ENCODE data around the gene NYAP1.

DNA sequence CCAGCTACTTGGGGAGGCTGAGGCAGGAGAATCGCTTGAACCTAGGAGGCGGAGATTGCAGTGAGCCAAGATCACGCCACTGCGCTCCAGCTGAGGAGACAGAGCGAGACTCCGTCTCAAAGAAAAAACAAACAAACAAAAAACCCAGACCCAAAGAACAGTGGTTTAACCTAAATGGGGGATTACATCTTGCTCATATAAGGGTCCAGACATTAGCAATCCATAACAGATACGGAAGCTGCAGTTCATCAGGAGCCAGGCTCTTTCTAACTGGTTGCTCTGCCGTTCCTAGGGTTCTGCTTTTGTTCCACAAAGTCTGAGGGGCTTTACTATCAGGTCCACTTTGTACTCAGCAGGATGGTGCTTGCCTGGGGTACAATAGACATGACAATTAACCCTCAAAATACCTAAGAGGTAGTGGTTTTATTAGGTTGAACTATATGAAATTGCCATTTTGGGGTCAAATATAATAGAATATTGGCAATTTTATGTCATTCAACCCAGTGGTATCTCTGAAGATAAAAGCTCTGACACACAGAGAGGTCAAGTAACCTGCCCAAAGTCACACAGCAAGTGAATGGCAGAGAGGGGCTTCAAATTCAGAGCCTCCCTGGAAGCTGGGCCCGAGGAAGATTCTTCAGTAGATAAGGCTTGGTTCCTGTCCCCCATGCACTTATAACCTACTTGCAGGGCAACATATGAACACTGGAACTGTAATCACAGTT, 21.3 kb downstream of the NYAP1 start:
- TF ChIP-seq POLR2A (IDR thresholded peaks at IDR 0.05): no peak
- TF ChIP-seq, protein P1, sequence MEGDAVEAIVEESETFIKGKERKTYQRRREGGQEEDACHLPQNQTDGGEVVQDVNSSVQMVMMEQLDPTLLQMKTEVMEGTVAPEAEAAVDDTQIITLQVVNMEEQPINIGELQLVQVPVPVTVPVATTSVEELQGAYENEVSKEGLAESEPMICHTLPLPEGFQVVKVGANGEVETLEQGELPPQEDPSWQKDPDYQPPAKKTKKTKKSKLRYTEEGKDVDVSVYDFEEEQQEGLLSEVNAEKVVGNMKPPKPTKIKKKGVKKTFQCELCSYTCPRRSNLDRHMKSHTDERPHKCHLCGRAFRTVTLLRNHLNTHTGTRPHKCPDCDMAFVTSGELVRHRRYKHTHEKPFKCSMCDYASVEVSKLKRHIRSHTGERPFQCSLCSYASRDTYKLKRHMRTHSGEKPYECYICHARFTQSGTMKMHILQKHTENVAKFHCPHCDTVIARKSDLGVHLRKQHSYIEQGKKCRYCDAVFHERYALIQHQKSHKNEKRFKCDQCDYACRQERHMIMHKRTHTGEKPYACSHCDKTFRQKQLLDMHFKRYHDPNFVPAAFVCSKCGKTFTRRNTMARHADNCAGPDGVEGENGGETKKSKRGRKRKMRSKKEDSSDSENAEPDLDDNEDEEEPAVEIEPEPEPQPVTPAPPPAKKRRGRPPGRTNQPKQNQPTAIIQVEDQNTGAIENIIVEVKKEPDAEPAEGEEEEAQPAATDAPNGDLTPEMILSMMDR (IDR thresholded peaks at IDR 0.05): no peak
- no peak for TF ChIP-seq EP300 (IDR thresholded peaks at IDR 0.05)
